ENCODE results near the gene OLFML1. TPM values are rescaled to one million over a fixed set of nuclear protein-coding genes. Genes with fewer than 3 reads are reported as not detected.
A peak's percentile ranks its signal among the peaks of the same experiment; 100 is the strongest.

OLFML1 gene
- total and polyA plus RNA-seq, 2 of the 13 experiments (the other 11 are each of a cell fraction or from before 2014, with no cell fraction given) = 0.89 to 0.90 TPM

DNA sequence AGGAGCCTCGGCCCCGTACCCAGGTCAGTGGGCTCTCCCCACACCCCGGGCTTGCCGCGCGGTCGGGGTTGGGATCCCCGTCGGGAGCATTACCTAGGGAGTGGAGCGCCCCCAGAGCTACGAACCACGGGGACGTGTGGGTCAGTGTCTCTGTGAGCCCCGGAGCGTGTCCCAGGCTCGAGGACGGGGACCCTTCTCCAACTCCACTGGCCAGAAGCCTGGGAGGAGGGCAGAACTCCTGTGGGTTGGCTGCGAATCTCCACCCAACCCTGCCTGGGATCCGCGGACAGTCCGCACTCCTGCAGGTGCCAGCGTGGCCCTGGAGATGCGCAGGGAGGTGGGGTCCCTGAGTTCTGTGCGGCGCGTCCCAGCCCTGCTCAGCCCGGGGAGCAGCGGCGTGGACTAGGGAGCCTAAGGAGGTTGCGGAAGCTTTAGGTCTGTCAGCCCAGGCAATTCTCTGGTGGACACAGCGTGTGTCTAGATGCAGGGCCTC lies 28.8 kb downstream of the OLFML1 start:
- CTCF ChIA-PET (ENCODE audit: low intra/inter-chr PET ratio, low total read pairs) = interaction anchor here (1.6 kb wide), 1 partner anchor 143 kb away, joined by 7 read pairs; no protein-coding TSS in a partner anchor
- Histone ChIP-seq H3K9me3 (ENCODE audit: low read length) (no peaks in the 10 kb centered on the region), H3K4me2 (ENCODE audit: low read depth, low read length) (peak overlapping the region; percentile 92), H3K27ac (ENCODE audit: extremely low read length, insufficient read depth, low read length) (peak overlapping the region; percentile 62), H2AFZ (ENCODE audit: low read length) (no peak overlapping the region), H3K9ac (ENCODE audit: insufficient read depth, low read depth, low read length) (peak overlapping the region; percentile 74), H3K4me1 (ENCODE audit: insufficient read depth, low read length) (peaks cover 48% of the 10 kb centered on the region), H3K27me3 (ENCODE audit: control insufficient read depth in 1 of 2, insufficient read depth in 2 of 2, low read length in 2 of 2) (no peaks in the 10 kb centered on the region; a peak in 2 of 5 replicates), H4K20me1 (ENCODE audit: insufficient read depth, low read length) (no peaks in the 10 kb centered on the region), H3K79me2 (ENCODE audit: insufficient read depth, low read length) (peaks cover 2% of the 10 kb centered on the region), H3K4me3 (replicated peaks in 1 of 3; ENCODE audit: insufficient read depth in 1 of 3, low read depth in 2 of 3, low read length in 3 of 3) (peak overlapping the region; percentile 65 to 93 (median 72)), H3K36me3 (replicated peaks in 1 of 2; ENCODE audit: control insufficient read depth in 1 of 2, insufficient read depth in 2 of 2, low read length in 2 of 2) (no peaks in the 10 kb centered on the region)
- no peak for FAIRE-seq
- no peak for DNase-seq (ENCODE audit: low spot score)
- no CpG with 5 or more reads among the region's 31 CpGs for WGBS (ENCODE audit: low lambda C conversion rate)
- BruUV-seq (replicated peaks) = no TSS peak
- peak; percentile 59 for ATAC-seq
- intact Hi-C loops (cut with micrococcal nuclease; ENCODE audit: unreplicated experiment) = no loop called here
- in situ Hi-C loops (cut with HindIII; ENCODE audit: extremely low pct_ligation_motif_present, low pct_unique_long_range_greater_than_20kb) = no loop called here
- POLR2A ChIA-PET = interaction anchor here (3.3 kb wide), 1 partner anchor 11 kb away, joined by 22 read pairs; no protein-coding TSS in a partner anchor
- TF ChIP-seq ZNF530 (CRISPR knock-in tag; IDR thresholded peaks at IDR 0.05; ENCODE audit: low read depth) (no peak), HMGXB3 (CRISPR knock-in tag; IDR thresholded peaks at IDR 0.05; ENCODE audit: borderline replicate concordance) (no peak), PTBP1 (IDR thresholded peaks at IDR 0.05; ENCODE audit: low read depth, low read length, poor library complexity, severe bottlenecking) (peak; percentile 56), ZNF33A (CRISPR knock-in tag; IDR thresholded peaks at IDR 0.05; ENCODE audit: borderline replicate concordance) (no peak), ZNF564 (CRISPR knock-in tag; IDR thresholded peaks at IDR 0.05) (peak; percentile 63; the same call in 1 of the 2 replicates), ZNF280D (CRISPR knock-in tag; IDR thresholded peaks at IDR 0.05) (0 out of 2 replicates have a peak, but pooled peaks have one; percentile 47), GPN1 (CRISPR knock-in tag; IDR thresholded peaks at IDR 0.05; ENCODE audit: borderline replicate concordance) (no peak), HNF4A (CRISPR knock-in tag; IDR thresholded peaks at IDR 0.05) (no peak), ARNTL (CRISPR knock-in tag; IDR thresholded peaks at IDR 0.05) (peak; percentile 71), ZNF704 (CRISPR knock-in tag; IDR thresholded peaks at IDR 0.05; ENCODE audit: borderline replicate concordance) (peak; percentile 65; the same call in 1 of the 2 replicates)
- TF ChIP-seq, protein P1, sequence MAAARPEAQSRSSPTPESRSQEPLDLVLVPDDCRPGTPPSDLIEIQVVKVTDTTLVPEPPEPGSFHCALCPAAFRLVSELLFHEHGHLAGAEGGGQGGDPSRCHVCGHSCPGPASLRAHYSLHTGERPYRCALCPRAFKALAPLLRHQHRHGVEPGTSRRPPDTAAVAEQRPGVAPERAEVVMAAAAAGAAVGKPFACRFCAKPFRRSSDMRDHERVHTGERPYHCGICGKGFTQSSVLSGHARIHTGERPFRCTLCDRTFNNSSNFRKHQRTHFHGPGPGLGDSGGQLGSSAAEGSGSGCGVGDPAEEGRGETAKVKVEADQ (CRISPR knock-in tag; IDR thresholded peaks at IDR 0.05; ENCODE audit: borderline replicate concordance) = no peak
- TF ChIP-seq, protein P2, sequence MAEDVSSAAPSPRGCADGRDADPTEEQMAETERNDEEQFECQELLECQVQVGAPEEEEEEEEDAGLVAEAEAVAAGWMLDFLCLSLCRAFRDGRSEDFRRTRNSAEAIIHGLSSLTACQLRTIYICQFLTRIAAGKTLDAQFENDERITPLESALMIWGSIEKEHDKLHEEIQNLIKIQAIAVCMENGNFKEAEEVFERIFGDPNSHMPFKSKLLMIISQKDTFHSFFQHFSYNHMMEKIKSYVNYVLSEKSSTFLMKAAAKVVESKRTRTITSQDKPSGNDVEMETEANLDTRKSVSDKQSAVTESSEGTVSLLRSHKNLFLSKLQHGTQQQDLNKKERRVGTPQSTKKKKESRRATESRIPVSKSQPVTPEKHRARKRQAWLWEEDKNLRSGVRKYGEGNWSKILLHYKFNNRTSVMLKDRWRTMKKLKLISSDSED (CRISPR knock-in tag; IDR thresholded peaks at IDR 0.05) = no peak

Measured in HepG2 (cell line).